NCI-H1105 treated with DMSO at 0.1 percent for 48 hours (cell line): ENCODE data around the gene ANKRD63.

ENCODE experiments used
- DNase-seq: peaks from one replicate; lab custom pipeline; 2025; lab: John Stamatoyannopoulos, UW

Gene ANKRD63

DNA sequence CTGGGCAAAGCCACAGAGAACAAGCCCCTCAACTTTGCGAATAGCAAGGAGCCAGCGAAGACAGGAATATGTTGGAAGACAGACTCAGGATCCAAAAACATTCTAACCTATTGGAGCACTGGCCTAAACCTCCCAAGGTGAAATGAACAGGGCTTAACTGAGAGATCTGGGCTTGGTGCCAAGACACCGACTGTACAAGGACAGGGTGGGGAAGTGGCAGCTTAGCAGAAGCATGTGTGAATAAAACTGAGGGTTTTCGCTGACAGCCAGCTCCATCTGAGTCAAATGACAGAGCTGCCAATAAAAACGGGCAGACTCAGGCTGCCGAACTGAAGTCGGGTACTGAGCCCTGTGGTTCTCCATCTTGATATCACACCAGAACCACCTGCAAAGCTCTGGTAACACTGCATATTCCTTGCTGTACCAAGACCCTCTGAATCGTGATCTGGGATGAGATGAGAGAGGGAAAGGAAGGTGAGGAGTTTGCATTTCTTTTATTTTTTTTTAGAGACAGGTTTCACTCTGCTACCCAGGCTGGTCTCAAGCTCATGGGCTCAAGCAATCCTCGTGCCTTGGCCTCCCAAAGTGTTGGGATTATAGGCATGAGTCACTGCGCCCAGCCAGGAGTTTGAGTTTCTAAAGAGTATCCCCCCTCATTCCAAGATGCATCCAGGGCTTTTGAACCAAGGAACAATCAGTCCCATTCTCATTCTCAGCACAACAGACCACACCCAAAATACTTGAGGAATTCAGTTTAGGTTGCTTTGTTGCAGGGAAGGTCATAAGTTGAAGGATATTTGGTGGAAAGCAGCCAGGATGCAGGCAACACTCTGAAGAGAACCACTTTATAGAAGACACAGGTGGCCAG, 30.9 kb upstream of the ANKRD63 start:
- peak; percentile 80 for DNase-seq

DNA sequence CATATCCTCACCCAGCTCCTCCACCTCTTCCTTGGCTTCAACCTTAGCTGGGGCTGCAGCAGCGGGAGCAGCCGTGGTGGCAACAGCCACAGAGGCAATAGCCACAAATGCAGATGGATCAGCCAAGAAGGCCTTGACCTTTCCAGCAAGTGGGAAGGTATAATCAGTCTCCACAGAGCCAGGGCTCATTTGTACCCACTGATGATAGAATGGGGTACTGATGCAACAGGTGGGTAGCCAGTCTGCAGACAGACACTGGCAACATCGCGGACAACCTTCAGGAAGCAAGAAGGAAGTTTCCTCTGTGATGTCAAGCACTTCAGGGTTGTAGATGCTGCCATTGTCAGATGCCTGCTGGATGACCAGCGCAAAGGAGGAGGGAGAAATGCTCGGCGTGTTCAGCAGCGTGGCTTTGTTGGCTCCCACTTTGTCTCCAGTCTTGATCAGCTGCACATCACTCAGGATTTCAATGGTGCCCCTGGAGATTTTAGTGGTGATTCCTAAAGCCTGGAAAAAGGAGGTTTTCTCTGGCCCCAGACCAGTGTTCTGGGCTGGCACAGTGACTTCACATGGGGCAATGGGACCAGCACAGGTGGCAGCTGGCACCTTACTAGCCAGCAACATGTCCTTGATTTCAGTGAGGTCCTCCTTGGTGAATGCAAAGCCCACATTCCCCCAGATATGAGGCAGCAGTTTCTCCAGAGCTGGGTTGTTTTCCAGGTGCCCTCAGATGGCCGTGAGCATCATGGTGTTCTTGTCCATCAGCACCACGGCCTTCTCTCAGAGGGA, 29.7 kb upstream of the ANKRD63 start:
- no peak for DNase-seq

DNA sequence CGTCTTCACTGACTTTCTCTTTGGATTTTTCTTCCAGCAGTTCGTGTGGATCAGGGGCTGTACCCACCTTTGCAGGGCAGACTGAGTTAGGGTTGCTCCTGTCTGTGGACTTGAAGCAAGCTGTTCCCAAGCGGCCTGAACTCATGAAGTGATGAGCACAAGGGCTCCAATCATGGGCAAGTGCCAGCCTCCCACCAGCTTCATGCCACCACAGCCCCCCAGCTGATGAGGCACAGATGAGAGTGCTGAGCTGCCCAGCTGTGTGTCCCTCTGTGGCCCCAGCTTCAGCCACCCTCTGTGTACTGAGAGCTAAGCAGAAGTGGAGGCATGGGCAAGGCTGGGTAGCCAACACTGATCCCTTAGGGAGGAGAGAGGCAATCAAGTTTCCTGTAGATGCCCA, 28.1 kb upstream of the ANKRD63 start:
- DNase-seq, result no peak

DNA sequence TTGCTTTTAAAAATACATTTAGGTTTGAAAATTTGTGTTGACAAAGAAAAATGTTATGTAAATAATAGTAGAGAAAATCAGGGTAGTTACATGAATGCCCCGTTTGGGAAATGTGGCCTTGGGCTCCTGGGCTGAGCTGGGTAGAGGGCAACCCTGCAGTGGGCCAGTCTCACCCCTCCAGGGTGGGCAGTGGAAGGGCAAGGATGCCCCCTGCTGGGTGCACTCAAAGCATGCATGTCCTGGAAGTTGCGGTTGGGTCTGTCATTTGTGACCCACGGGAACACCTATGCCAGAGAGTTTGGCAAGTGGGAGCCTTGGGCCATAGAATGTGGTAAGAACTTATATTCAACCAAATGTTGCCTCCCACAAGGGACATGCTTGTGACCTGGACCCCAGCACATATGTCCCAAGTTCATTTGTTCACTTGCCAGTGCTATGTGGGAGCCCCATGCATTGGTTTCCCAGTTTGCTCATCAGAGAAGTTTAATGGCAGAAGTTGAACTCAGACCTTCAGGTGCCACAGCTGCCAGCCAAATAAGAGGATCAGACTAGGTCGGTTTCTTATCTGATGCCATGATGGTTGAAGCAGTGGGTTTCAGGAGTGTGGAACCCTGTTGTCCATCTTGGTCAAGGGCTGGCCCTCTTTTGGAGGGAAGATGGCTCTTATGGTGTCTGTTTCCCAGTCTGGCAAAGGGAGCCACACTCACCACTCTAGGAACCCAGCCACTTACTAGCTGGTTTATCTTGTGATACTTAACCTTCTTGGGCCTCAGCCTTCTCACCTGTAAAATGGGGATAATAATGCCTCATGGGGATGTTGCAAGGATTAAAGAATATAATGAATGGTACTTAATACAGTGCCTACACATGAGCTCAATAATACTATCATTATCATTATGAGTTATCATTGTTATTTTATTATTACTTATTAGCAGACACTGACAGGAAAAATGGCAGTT, 27.4 kb upstream of the ANKRD63 start:
- DNase-seq, result peak; percentile 0

DNA sequence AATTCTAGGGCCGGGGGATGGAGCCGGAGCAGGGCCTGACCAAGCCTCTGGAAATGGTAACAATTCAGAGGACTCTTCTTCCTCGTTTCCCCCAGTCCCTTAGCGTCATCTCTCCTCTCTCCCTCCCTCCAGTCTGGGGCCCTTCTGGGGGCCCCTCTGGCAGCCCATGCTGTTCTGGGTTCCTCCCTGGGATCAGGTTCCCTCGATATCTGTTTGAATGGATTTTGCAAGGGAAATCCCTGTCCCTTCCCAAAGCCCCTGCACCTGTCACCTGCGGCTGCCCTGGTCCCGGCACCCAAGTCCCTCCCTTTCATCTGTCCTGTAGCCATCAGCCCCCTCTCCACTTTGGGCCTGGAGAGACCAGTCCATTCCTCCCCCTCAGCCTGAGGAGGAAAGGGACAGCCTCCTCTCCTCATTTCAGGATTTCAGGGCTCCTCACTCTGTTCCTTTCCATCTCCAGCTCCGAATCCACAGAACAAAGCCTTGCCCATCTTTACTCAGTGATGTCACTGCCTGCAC, 26.5 kb upstream of the ANKRD63 start:
- no peak for DNase-seq

DNA sequence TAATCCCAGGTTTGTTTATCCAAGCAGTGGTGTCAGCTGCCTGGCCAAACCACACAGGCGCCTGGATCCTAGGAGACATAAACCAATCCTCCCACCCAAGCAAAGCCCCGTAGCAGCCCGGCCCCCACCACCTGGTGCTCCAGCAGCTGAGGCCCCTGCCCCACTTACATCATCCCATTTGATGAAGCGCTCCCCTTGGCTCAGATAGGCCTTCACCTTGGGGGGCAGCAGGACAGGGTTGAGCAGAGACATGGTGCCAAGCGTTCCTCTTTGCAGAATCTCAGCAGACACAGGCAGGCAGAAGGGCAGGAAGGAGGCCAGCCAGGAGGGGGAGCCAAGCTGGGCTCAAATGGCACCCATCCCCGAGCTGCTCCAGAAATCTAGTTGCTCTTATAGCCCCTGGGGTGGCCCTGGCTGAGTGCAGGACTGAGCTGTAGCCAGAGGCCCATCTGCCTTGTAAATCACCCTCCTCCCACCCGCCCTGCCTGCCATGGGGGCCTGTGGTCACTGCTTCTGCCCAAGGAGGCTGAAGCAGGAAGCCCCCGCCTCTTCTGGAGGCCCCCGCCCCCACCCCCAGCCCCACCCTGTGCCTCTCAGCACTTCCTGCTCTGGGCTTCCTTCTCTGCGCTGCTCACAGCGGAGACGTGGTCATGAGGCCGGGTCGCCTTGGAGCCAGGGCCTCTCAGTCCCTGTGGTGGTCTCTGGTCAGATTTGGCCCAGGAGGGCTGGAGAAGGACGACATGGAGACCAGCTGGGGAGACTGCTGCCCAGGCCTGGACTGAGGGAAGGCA, 24.8 kb upstream of the ANKRD63 start, which contains the start of gene PLCB2:
Gene PLCB2 (minus strand): TSS at position 515 of the 791 bp plus-strand sequence. CDS start 263 bp downstream, at position 252.
- DNase-seq, result no peak

DNA sequence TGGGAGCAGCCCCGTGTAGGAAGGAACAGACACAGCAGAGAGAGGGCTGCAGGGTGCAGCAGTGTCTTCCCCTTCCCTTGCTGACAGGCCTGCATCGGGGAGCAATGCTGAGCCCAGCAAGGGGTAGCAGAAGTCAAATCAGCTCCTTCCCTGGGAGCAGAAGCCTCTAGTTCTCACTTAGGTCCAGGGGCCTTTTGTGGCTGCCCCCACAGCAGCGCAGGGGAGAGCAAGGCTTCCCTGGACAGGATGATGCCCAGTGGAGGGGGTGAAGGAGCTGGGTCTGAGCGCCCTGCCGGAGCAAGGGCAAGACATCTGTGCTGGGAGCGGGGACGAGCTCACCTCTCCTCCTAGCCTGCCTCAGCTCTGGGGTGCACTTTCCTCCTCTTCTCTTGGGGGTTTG, 24.0 kb upstream of the ANKRD63 start:
- DNase-seq, result no peak

DNA sequence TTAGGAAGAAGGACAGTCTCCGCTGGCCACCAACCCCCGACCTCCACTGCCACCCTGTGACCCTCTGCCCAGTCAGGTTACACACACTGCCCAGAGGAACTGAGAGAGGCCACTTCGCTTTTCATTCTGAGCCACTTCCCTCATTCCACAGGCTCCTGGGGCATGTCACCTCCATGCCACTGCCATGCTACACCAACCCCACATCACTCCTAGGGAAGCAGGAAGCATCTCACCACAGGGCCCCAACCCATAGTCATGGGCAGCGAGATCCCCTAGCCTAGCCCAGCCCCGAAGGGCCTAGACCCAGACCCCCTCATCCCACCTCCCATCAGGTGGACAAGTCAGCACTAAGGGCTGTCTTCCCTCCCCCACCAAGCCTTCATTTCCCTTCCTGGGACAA, 23.5 kb upstream of the ANKRD63 start:
- no peak for DNase-seq

DNA sequence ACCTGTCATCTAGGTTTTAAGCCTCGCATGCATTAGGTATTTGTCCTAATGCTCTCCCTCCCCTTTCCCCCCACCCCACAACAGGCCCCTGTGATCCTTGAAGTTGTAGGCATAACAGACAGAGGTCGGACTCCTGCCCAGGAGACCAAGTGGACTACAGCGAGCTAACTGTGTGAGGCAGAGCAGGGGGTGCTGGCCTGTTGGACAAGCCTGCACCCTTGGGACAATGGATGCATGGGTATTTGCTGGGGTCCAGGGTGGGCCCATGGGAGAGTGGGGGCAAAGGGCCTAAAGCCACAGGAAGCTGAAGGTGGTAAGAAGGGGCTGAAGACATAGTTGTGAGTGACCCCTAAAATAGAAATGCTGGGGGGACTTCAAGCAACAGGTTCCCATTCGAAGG, 22.4 kb upstream of the ANKRD63 start:
- DNase-seq, result no peak

DNA sequence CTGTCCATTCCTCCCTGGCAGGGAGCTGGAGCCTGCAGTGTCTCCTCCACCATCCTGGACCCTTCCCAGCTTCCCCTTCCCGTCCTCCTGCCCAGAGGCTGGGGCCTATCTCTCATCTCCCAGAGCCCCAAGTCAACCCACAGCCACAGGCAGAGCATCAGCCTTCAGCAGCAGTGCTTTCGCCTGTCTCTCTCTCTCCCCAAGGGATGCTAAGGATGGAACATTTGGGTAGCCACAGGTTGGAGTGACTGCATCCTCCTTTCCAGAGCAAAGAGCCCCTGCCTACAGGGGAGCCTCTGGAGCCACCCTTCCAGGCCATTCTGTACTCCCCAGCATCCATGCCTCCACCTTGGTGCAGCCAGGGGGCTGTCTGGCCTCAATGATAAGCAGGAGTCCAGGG, 20.7 kb upstream of the ANKRD63 start:
- no peak for DNase-seq

DNA sequence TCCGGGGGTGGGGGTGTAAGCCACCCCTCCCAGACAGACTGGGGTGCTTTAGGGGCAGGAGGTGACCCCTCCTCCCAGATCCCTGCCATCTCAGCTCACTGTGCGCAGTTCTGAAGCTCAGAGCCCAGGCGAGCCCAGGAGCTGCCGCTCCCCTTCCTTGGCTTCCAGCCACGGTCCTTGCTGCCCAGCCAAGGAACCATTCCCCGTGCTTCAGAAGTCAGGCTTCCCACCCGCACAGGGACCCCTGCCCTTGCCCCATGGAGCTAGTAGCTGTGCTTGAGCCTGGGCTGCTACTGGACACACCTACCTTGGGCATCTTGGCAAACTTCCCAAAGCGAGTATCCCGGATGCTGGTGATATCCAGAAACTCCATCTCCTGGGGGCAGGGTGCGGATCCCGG, 20.1 kb upstream of the ANKRD63 start:
- no peak for DNase-seq

DNA sequence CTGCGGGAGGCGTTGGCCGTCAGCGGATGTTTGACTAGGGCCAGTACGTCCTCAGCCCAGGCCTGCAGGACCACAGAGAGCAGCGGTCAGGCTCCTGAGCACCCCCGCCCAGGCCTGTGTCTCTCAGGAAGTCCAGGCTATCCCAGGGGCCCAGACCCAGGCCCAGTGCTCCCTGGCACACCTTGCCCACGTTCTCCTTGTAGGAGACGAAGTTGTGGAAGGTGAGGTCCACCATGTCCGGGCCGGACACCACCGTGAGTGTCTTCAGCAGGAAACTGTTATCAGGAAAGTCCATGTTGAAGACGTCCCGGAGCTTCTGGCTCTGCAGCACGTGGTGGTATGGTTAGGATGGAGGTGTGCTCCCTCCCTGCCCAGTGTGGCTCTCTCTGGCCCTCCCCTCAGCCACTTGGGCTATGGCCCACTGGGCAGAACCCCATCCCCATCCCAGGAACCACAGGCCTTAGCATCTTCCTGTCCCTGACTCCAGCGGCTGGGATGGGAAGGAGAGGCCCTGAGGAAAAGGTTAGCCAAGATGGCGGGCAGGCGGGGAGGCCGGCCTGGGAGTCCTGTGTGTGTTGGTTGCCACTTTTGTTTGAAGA, 19.5 kb upstream of the ANKRD63 start:
- no peak for DNase-seq

DNA sequence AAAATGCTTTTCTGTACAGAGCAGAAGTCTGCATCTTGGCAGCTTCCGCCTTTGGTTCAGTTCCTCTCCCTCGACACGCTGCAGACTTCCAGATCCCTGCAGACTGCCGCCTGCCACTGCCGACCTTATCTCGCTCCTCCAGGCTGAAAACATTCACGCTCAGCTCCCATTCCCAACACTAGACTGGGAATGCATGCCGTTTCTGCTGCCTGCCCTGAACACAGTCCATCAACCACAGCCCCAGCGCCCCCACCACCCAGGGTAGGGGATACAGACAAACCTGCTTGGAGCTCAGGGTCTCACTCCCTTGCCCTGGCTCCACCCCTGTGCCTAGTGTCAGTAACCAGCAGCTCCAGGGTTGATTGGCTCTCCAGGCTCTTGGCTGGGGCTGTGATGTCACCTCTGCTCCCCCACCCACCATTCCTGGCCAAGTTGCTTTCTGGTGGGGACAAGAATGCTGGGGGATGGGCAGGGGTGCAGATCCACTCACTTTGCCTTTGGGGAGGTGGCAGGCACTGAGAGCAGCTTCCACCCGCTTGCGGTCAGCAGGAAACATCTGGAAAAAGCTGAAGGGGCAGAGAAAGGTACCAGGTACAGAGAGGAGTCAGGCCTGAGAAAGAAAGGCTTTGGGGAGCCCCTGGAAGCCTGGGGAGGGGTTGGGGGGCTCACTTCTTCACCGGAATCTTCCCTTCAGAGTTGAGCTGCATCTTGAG, 18.8 kb upstream of the ANKRD63 start:
- DNase-seq, result no peak

DNA sequence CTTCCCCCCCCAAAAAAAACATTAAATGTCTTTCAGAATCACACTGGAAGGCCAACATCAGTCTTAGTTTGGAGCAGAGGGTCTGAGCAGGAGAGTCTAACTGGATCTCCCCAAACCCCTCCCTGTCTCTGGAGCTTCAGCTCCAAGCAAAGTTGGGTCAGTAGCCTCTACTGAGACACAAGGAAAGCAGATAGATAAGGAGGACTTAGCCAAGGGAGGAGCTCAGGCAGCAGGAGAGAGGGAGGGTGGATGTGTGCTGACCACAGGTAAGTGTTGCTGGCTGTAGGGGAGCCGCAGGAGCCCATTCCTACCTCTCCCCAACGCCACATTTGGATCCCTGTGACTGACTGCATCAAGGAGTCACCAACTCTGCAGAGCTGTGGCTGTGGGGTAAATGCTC, 17.9 kb upstream of the ANKRD63 start:
- DNase-seq, result no peak

DNA sequence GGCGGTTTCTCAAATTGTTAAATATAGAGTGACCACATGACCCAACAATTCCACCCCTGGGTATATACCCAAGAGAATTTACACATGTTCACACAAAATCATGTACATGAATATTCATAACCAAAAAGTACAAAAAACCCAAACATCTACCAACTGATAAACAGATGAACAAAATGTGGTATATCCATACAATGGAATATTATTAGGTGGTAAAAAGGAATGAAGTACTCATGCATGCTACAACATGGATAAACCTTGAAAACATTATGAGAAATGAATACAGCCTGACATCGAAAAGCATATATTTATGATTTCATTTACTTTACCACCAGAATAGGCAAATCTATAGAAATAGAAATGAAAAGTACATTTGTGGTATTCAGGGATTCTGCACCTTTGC, 17.5 kb upstream of the ANKRD63 start:
- no peak for DNase-seq

DNA sequence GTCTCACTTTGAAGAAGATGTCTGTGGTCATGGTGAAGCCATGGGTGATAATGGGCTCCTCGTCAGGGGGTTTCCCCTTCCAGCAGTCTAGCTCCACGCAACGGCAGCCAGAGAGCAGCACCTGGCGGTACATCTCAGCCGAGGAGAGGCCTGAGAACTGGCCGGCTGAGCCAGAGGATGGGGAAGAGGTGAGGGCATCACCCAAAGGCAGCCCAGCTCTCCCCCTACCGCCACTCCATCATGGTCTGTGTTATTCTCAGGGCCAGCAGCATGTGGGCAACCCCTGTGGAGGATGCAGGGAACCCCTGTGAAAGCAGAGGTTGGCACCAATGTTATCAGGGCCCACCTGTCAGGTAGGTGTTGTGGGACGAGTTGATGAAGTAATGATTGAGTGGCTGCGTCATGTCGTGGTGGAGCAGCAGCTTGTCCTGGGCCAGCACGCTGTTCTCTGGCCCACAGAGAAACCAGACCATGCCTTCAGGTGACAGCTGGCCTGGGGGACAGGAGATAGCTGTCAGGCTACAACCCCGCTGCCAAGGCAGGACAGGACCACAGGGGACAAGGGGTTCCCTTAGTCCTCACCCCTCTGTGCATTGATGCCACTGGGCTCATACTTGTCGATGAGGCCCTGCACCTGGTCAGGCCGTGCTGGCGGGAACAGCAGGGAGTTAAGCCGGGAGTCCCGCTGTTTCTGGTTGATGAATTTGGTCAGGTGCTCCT, 15.5 kb upstream of the ANKRD63 start:
- DNase-seq, result no peak

DNA sequence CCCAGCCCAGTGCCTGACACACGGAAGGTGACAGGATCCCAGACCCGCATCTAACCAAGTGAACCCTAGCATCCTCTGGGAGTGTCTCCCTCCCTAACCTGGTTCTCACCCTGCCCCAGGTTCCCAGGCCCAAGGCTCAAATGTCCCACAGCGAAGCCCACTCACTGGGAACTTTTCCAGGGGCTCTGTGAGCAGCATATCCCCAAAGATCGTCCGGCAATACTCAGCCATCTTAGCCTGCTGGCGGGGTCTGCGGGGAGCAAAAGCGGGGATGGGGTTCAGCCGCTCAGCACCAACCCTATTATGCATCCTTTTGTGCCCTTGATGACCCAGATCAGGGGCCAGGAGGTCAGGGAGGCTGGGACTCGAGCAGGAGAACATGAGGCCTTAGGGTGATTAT, 14.5 kb upstream of the ANKRD63 start:
- no peak for DNase-seq

DNA sequence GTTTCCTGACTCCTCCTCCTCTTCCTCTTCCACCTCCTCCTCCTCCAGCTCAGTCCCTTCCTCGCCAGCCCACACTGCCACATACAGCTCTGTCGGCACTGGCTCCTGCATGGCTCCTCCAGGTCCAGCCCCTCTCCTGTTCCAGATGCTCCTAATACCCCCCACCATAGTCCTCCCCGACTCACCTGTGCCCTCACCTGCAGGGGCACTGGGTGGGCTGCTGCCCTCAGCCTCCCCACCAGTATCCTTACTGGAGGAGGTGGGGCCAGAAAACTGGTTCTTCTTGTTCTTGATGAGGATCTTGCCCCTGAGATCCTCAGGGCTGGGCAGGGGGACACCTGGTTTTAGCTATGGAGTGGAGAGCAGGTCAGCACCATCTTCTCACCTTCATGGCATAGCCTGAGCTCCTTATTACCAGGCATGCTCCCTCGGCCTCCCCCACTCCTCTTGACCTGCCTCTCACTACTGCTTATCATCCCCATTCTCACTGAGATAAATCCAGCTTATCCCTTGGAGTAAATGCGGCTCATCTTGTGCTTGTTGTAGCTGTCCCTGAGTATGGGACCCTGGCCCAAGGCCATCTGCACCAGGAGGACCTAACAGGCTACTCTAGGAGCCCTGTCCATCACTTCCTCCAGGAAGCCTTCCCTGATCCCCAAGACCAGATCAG, 13.8 kb upstream of the ANKRD63 start:
- no peak for DNase-seq
